Liver (tissue), 9 donors: ENCODE results near the gene DCAF8. TPM values are rescaled to one million over a fixed set of nuclear protein-coding genes. Genes with fewer than 3 reads are reported as not detected.

Source experiments
- DNase-seq: peaks from one replicate; pipeline ENCODE4 v3.0.0-alpha.2; 2017; ENCODE audit warnings: low spot score
- H3K27ac ChIP-seq, 2 donors: one replicate each; pipeline ENCODE4 v1.7.0; 2013; ENCODE audit warnings: inconsistent platforms in 2 of 2, low read length in 2 of 2, control low read depth in 1 of 2, low read depth in 1 of 2, mild to moderate bottlenecking in 1 of 2
- H3K27me3 ChIP-seq, 4 donors: one replicate each; pipeline versions ENCODE4 v1.6.1 to v1.7.0; 2013; ENCODE audit warnings: low read length in 3 of 4, inconsistent platforms in 1 of 4, mild to moderate bottlenecking in 1 of 4, moderate library complexity in 1 of 4; ENCODE audit not compliant: control insufficient read depth in 4 of 4, insufficient read depth in 4 of 4
- H3K36me3 ChIP-seq, 4 donors: one replicate each; pipeline versions ENCODE4 v1.6.1 to v1.7.0; 2013; ENCODE audit warnings: low read length in 3 of 4, mild to moderate bottlenecking in 3 of 4, low read depth in 1 of 4, moderate library complexity in 1 of 4; ENCODE audit not compliant: control insufficient read depth in 4 of 4, insufficient read depth in 3 of 4
- H3K4me1 ChIP-seq, 4 donors: one replicate each; pipeline versions ENCODE4 v1.6.1 to v1.7.0; 2013; ENCODE audit warnings: low read length in 3 of 4, mild to moderate bottlenecking in 3 of 4, moderate library complexity in 1 of 4; ENCODE audit not compliant: control insufficient read depth in 4 of 4, insufficient read depth in 4 of 4
- H3K4me3 ChIP-seq, 3 donors: one replicate each; pipeline versions ENCODE4 v1.6.1 to v1.7.0; 2013; ENCODE audit warnings: low read length in 3 of 3, control low read depth in 1 of 3, low read depth in 1 of 3, mild to moderate bottlenecking in 1 of 3
- H3K9ac ChIP-seq, 2 donors: one replicate each; pipeline ENCODE4 v1.7.0; 2013; ENCODE audit warnings: low read length in 2 of 2, mild to moderate bottlenecking in 2 of 2, moderate library complexity in 2 of 2, control low read depth in 1 of 2, low read depth in 1 of 2
- H3K9me3 ChIP-seq, 4 donors: one replicate each; pipeline versions ENCODE4 v1.6.1 to v1.7.0; 2013; ENCODE audit warnings: low read length in 3 of 4; ENCODE audit not compliant: control insufficient read depth in 4 of 4
- FOXA2 ChIP-seq: IDR thresholded peaks from 2 replicates; pipeline ENCODE4 v1.6.1; 2016; ENCODE audit warnings: antibody characterized with exemption
- GABPA ChIP-seq, 2 donors: IDR thresholded peaks in 1 of 2; conservative IDR thresholded peaks in 1 of 2; 2 replicates each; pipeline ENCODE4 v1.6.1; 2016; ENCODE audit warnings: antibody characterized with exemption in 2 of 2, mild to moderate bottlenecking in 1 of 2, moderate library complexity in 1 of 2
- HNF4A ChIP-seq, 2 donors: conservative IDR thresholded peaks; 2 replicates each; pipeline ENCODE4 v1.6.1; 2016; ENCODE audit warnings: antibody characterized with exemption in 2 of 2, mild to moderate bottlenecking in 2 of 2
- HNF4G ChIP-seq: IDR thresholded peaks from 2 replicates; pipeline ENCODE4 v1.6.1; 2016; ENCODE audit warnings: antibody characterized with exemption
- JUND ChIP-seq, 2 donors: IDR thresholded peaks; 2 replicates each; pipeline ENCODE4 v1.6.1; 2016; ENCODE audit warnings: antibody characterized with exemption in 2 of 2
- NR2F2 ChIP-seq: IDR thresholded peaks from 2 replicates; pipeline ENCODE4 v1.6.1; 2016; ENCODE audit warnings: antibody characterized with exemption
- RAD21 ChIP-seq, 2 donors: IDR thresholded peaks; 2 replicates each; pipeline ENCODE4 v1.6.1; 2016; ENCODE audit warnings: antibody characterized with exemption in 2 of 2, mild to moderate bottlenecking in 2 of 2
- RXRA ChIP-seq, 2 donors: IDR thresholded peaks; 2 replicates each; pipeline ENCODE4 v1.6.1; 2017 to 2018; ENCODE audit warnings: antibody characterized with exemption in 2 of 2, mild to moderate bottlenecking in 1 of 2
- SP1 ChIP-seq: IDR thresholded peaks from 2 replicates; pipeline ENCODE4 v1.6.1; 2018; ENCODE audit warnings: antibody characterized with exemption, mild to moderate bottlenecking
- TAF1 ChIP-seq: conservative IDR thresholded peaks from 2 replicates; pipeline ENCODE4 v1.6.1; 2016; ENCODE audit warnings: antibody characterized with exemption, mild to moderate bottlenecking
- YY1 ChIP-seq: IDR thresholded peaks from 2 replicates; pipeline ENCODE4 v1.6.1; 2016; ENCODE audit warnings: antibody characterized with exemption, mild to moderate bottlenecking
- WGBS: extraction: QIAGEN DNeasy Blood & Tissue Kit; methylation state at CpG from one replicate; pipeline ENCODE4 v1.1.7; 2013; 5-methylcytosine and 5-hydroxymethylcytosine counted together
- polyA plus RNA-seq, 2 donors: library from polyadenylated mRNA; stranded (reverse) in 1 of 2; unstranded in 1 of 2; fragments of 200-250 nt in 1 of 2; fragments of >200 nt in 1 of 2; fragmentation: Nextera tagmentation in 1 of 2; extraction: Ambion mirVana in 1 of 2; gene quantifications; one replicate each; pipeline versions ENCODE4 v1.2.1 to v1.2.3, GENCODE V29; 2013 to 2015
- total RNA-seq, 2 donors: library from RNA; depleted of rRNA; stranded (reverse); fragments of >200 nt; gene quantifications; one replicate each; pipeline ENCODE4 v1.2.3, GENCODE V29; 2014
- TF ChIP-seq, protein P1 (sequence below): IDR thresholded peaks from 2 replicates; pipeline ENCODE4 v1.6.1; 2016; ENCODE audit warnings: antibody characterized with exemption
- TF ChIP-seq, protein P2 (sequence below): IDR thresholded peaks from 2 replicates; pipeline ENCODE4 v1.6.1; 2016; ENCODE audit warnings: antibody characterized with exemption
- TF ChIP-seq, protein P3 (sequence below): IDR thresholded peaks from 2 replicates; pipeline ENCODE4 v1.6.1; 2016; ENCODE audit warnings: antibody characterized with exemption, mild to moderate bottlenecking
- TF ChIP-seq, protein P4 (sequence below): fragments of 150-350 bp; IDR thresholded peaks from 2 replicates; pipeline ENCODE4 v1.5.1; 2017; ENCODE audit warnings: improper control_type of control experiment, low read depth, low read length; ENCODE audit not compliant: missing input control
- TF ChIP-seq, protein P5 (sequence below): IDR thresholded peaks from 2 replicates; pipeline ENCODE4 v1.6.1; 2016; ENCODE audit warnings: antibody characterized with exemption
- donor health status: healthy.
- donor health status: healthy.
- donor health status: healthy.
- donor health status: healthy.
- donor health status: healthy.

Gene DCAF8
- total and polyA plus RNA-seq, 4 donors = 80.3 to 199 (median 102) TPM

DNA sequence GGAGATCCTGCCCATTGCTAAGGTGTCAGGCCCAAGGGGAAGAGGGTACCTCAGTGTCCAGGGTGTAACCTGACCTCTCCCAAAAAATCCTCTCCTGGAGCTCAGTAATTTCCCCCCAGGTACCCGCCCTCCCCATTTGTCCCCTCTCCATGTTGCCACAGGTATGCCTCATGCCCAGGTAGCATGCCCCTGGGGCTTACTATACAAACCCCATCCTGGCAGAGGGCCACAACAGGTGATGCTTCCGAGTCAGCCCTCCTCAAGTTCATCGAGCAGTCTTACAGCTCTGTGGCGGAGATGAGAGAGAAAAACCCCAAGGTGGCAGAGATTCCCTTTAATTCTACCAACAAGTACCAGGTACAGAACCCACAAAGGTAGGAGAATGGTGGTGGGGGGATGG, 95.3 kb downstream of the DCAF8 start:
- Histone ChIP-seq H3K4me1 (no peaks in the 10 kb centered on the region), H3K9ac (no peak overlapping the region), H3K36me3 (no peaks in the 10 kb centered on the region), H3K9me3 (no peaks in the 10 kb centered on the region), H3K27me3 (no peaks in the 10 kb centered on the region), H3K4me3 (no peak overlapping the region), H3K27ac (no peak overlapping the region)
- TF ChIP-seq RXRA (IDR thresholded peaks at IDR 0.05) (no peak), TAF1 (no peak), JUND (IDR thresholded peaks at IDR 0.05) (no peak), GABPA (IDR thresholded peaks at IDR 0.05 in 1 of 2, conservative IDR thresholded peaks at IDR 0.05 in 1 of 2) (no peak), HNF4G (no peak), SP1 (no peak), HNF4A (conservative IDR thresholded peaks at IDR 0.05) (no peak), NR2F2 (no peak), FOXA2 (no peak), RAD21 (IDR thresholded peaks at IDR 0.05) (no peak), YY1 (no peak)
- TF ChIP-seq, protein P1, sequence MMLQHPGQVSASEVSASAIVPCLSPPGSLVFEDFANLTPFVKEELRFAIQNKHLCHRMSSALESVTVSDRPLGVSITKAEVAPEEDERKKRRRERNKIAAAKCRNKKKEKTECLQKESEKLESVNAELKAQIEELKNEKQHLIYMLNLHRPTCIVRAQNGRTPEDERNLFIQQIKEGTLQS = no peak
- TF ChIP-seq, protein P2, sequence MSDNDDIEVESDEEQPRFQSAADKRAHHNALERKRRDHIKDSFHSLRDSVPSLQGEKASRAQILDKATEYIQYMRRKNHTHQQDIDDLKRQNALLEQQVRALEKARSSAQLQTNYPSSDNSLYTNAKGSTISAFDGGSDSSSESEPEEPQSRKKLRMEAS = no peak
- TF ChIP-seq, protein P3, sequence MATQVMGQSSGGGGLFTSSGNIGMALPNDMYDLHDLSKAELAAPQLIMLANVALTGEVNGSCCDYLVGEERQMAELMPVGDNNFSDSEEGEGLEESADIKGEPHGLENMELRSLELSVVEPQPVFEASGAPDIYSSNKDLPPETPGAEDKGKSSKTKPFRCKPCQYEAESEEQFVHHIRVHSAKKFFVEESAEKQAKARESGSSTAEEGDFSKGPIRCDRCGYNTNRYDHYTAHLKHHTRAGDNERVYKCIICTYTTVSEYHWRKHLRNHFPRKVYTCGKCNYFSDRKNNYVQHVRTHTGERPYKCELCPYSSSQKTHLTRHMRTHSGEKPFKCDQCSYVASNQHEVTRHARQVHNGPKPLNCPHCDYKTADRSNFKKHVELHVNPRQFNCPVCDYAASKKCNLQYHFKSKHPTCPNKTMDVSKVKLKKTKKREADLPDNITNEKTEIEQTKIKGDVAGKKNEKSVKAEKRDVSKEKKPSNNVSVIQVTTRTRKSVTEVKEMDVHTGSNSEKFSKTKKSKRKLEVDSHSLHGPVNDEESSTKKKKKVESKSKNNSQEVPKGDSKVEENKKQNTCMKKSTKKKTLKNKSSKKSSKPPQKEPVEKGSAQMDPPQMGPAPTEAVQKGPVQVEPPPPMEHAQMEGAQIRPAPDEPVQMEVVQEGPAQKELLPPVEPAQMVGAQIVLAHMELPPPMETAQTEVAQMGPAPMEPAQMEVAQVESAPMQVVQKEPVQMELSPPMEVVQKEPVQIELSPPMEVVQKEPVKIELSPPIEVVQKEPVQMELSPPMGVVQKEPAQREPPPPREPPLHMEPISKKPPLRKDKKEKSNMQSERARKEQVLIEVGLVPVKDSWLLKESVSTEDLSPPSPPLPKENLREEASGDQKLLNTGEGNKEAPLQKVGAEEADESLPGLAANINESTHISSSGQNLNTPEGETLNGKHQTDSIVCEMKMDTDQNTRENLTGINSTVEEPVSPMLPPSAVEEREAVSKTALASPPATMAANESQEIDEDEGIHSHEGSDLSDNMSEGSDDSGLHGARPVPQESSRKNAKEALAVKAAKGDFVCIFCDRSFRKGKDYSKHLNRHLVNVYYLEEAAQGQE = no peak
- TF ChIP-seq, protein P4, sequence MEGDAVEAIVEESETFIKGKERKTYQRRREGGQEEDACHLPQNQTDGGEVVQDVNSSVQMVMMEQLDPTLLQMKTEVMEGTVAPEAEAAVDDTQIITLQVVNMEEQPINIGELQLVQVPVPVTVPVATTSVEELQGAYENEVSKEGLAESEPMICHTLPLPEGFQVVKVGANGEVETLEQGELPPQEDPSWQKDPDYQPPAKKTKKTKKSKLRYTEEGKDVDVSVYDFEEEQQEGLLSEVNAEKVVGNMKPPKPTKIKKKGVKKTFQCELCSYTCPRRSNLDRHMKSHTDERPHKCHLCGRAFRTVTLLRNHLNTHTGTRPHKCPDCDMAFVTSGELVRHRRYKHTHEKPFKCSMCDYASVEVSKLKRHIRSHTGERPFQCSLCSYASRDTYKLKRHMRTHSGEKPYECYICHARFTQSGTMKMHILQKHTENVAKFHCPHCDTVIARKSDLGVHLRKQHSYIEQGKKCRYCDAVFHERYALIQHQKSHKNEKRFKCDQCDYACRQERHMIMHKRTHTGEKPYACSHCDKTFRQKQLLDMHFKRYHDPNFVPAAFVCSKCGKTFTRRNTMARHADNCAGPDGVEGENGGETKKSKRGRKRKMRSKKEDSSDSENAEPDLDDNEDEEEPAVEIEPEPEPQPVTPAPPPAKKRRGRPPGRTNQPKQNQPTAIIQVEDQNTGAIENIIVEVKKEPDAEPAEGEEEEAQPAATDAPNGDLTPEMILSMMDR = no peak
- TF ChIP-seq, protein P5, sequence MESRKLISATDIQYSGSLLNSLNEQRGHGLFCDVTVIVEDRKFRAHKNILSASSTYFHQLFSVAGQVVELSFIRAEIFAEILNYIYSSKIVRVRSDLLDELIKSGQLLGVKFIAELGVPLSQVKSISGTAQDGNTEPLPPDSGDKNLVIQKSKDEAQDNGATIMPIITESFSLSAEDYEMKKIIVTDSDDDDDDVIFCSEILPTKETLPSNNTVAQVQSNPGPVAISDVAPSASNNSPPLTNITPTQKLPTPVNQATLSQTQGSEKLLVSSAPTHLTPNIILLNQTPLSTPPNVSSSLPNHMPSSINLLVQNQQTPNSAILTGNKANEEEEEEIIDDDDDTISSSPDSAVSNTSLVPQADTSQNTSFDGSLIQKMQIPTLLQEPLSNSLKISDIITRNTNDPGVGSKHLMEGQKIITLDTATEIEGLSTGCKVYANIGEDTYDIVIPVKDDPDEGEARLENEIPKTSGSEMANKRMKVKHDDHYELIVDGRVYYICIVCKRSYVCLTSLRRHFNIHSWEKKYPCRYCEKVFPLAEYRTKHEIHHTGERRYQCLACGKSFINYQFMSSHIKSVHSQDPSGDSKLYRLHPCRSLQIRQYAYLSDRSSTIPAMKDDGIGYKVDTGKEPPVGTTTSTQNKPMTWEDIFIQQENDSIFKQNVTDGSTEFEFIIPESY = no peak
- no peak for DNase-seq
- WGBS = 90% methylated on average over 4 of the region's 4 CpGs
